MM.1S (cell line): Measurements from ENCODE around the gene PPP1R26.

ENCODE experiments used
- DNase-seq: peaks from one replicate; pipeline ENCODE4 v3.0.0-alpha.2; 2015
- H2AFZ ChIP-seq: fragments of 300-600 bp; sonication (generic); 2 replicates; pipeline ENCODE4 v1.6.0; 2016; ENCODE audit warnings: antibody characterized with exemption, low read length
- H3F3A ChIP-seq: fragments of 300-600 bp; sonication (generic); 2 replicates; pipeline ENCODE4 v1.6.1; 2016; ENCODE audit warnings: mild to moderate bottlenecking, antibody characterized with exemption, low read length, moderate library complexity, mixed read lengths; ENCODE audit not compliant: insufficient read depth
- H3K27ac ChIP-seq: fragments of 300-600 bp; sonication (generic); 2 replicates; pipeline ENCODE4 v1.5.1; 2016; ENCODE audit warnings: mild to moderate bottlenecking, low read length
- H3K27me3 ChIP-seq: fragments of 300-600 bp; sonication (generic); replicated peaks from 2 replicates; pipeline ENCODE4 v1.6.0; 2016; ENCODE audit warnings: low read length; ENCODE audit not compliant: insufficient read depth
- H3K36me3 ChIP-seq: fragments of 300-600 bp; sonication (generic); replicated peaks from 2 replicates; pipeline ENCODE4 v1.6.1; 2016; ENCODE audit warnings: mild to moderate bottlenecking, low read length, mixed read lengths; ENCODE audit not compliant: insufficient read depth
- H3K4me1 ChIP-seq: fragments of 300-600 bp; sonication (generic); 2 replicates; pipeline ENCODE4 v1.6.1; 2016; ENCODE audit warnings: low read length, mixed read lengths
- H3K4me2 ChIP-seq: fragments of 300-600 bp; sonication (generic); 2 replicates; pipeline ENCODE4 v1.6.0; 2016; ENCODE audit warnings: low read depth, low read length
- H3K4me3 ChIP-seq: fragments of 300-600 bp; sonication (generic); 2 replicates; pipeline ENCODE4 v1.5.1; 2016; ENCODE audit warnings: low read length, mixed read lengths
- H3K79me2 ChIP-seq: fragments of 300-600 bp; sonication (generic); 2 replicates; pipeline ENCODE4 v1.6.1; 2016; ENCODE audit warnings: mixed run types, low read length, mixed read lengths
- H3K9ac ChIP-seq: fragments of 300-600 bp; sonication (generic); 2 replicates; pipeline ENCODE4 v1.6.1; 2016; ENCODE audit warnings: low read length, mixed read lengths
- H3K9me2 ChIP-seq: fragments of 300-600 bp; sonication (generic); replicated peaks from 2 replicates; pipeline ENCODE4 v1.6.1; 2016; ENCODE audit warnings: mild to moderate bottlenecking, low read length, mixed read lengths; ENCODE audit not compliant: insufficient read depth
- H3K9me3 ChIP-seq: fragments of 300-600 bp; sonication (generic); replicated peaks from 2 replicates; pipeline ENCODE4 v1.6.1; 2016; ENCODE audit warnings: mild to moderate bottlenecking, low read length, mixed read lengths; ENCODE audit not compliant: insufficient read depth
- H4K20me1 ChIP-seq: fragments of 300-600 bp; sonication (generic); 2 replicates; pipeline ENCODE4 v1.6.1; 2016; ENCODE audit warnings: mild to moderate bottlenecking, low read length, moderate library complexity, mixed read lengths; ENCODE audit not compliant: insufficient read depth
- CTCF ChIP-seq: fragments of 300-600 bp; sonication (generic); IDR thresholded peaks from 2 replicates; pipeline ENCODE4 v1.5.1; 2016; ENCODE audit warnings: antibody characterized with exemption, low read length, mixed read lengths
- EZH2 ChIP-seq: fragments of 300-600 bp; sonication (generic); optimal IDR thresholded peaks from 2 replicates; pipeline ENCODE3; 2017; ENCODE audit warnings: low read depth, mild to moderate bottlenecking, antibody characterized with exemption, low read length, mixed read lengths
- EZH2phosphoT487 ChIP-seq: fragments of 300-600 bp; sonication (generic); IDR thresholded peaks from 2 replicates; pipeline ENCODE4 v1.6.1; 2018; ENCODE audit warnings: antibody characterized with exemption, low read length

The PPP1R26 gene

DNA sequence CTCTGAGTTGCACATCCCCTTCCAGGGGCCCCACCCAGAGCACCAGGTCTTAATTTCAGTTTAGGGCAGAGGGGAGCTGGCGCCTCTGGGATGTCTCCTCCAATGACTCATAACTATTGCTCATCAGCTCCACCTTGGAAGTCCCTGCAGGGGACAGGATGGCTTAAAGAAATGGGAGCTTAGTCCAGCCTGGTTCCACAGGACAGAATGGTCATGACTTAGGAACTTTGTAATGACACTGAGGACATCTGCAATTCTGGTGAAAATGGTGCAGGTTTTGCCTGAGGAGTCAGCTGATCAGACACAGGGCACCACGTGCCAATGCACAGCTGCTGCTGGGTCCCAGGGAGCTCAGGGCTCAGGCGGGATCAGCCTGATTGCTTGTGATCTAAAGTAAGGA, 16.4 kb upstream of the PPP1R26 start:
- no peak for TF ChIP-seq EZH2
- no peak for TF ChIP-seq CTCF
- TF ChIP-seq EZH2phosphoT487 = no peak
- Histone ChIP-seq H2AFZ (no peak overlapping the region), H3K4me2 (no peak overlapping the region), H3K4me1 (no peaks in the 10 kb centered on the region), H3K4me3 (no peak overlapping the region), H3K9me3 (no peaks in the 10 kb centered on the region), H4K20me1 (no peaks in the 10 kb centered on the region), H3K9ac (no peak overlapping the region), H3K27ac (no peak overlapping the region), H3K9me2 (no peaks in the 10 kb centered on the region), H3K79me2 (no peaks in the 10 kb centered on the region), H3K27me3 (peaks cover 97% of the 10 kb centered on the region), H3F3A (no peaks in the 10 kb centered on the region), H3K36me3 (no peaks in the 10 kb centered on the region)
- DNase-seq = no peak

GRCh38 chr9:135464181-135464580, 15.4 kb upstream of the PPP1R26 start:
- no peak overlapping the region for H3K9ac ChIP-seq
- H3K4me1 ChIP-seq = no peaks in the 10 kb centered on the region
- H3K79me2 ChIP-seq = no peaks in the 10 kb centered on the region
- no peak for DNase-seq
- no peak overlapping the region for H2AFZ ChIP-seq
- H3F3A ChIP-seq = no peaks in the 10 kb centered on the region
- H3K9me3 ChIP-seq = no peaks in the 10 kb centered on the region
- TF ChIP-seq CTCF = no peak
- H3K4me3 ChIP-seq = no peak overlapping the region
- H3K9me2 ChIP-seq = no peaks in the 10 kb centered on the region
- no peaks in the 10 kb centered on the region for H4K20me1 ChIP-seq
- H3K36me3 ChIP-seq = no peaks in the 10 kb centered on the region
- H3K27me3 ChIP-seq = peaks cover 97% of the 10 kb centered on the region
- no peak overlapping the region for H3K4me2 ChIP-seq
- no peak overlapping the region for H3K27ac ChIP-seq

- no peak overlapping the region for H3K4me3 ChIP-seq
- no peak overlapping the region for H3K9ac ChIP-seq
- no peak for DNase-seq
- H3K4me2 ChIP-seq = no peak overlapping the region
- H3F3A ChIP-seq = no peaks in the 10 kb centered on the region
- H3K79me2 ChIP-seq = no peaks in the 10 kb centered on the region
- H3K27me3 ChIP-seq = peaks cover 94% of the 10 kb centered on the region
- H4K20me1 ChIP-seq = no peaks in the 10 kb centered on the region
- TF ChIP-seq CTCF (no peak), EZH2phosphoT487 (no peak), EZH2 (no peak)
- H3K9me2 ChIP-seq = no peaks in the 10 kb centered on the region
- no peak overlapping the region for H2AFZ ChIP-seq
- no peaks in the 10 kb centered on the region for H3K36me3 ChIP-seq
- H3K9me3 ChIP-seq = no peaks in the 10 kb centered on the region
- peaks cover 5% of the 10 kb centered on the region for H3K4me1 ChIP-seq
- H3K27ac ChIP-seq = no peak overlapping the region
Observed at GRCh38 chr9:135468854-135469521, 10.6 kb upstream of the PPP1R26 start.
